GM12801 (cell line): ENCODE measurements around the gene ATP11A.

Experiments
- CTCF ChIP-seq: IDR thresholded peaks from one replicate; pipeline ENCODE4 v1.5.1; 2011; ENCODE audit warnings: control low read depth; ENCODE audit not compliant: insufficient read length; ENCODE audit errors: extremely low read depth

ATP11A gene

GRCh38 chr13:112658808-112659207 is 31.0 kb upstream of the ATP11A start:
- TF ChIP-seq CTCF = no peak

- no peak for TF ChIP-seq CTCF
Observed at GRCh38 chr13:112661291-112661690, 28.5 kb upstream of the ATP11A start.

- no peak for TF ChIP-seq CTCF
Observed at GRCh38 chr13:112664501-112665203, 25.2 kb upstream of the ATP11A start.

GRCh38 chr13:112668924-112669323 is 20.9 kb upstream of the ATP11A start:
- no peak for TF ChIP-seq CTCF

GRCh38 chr13:112669881-112670499 is 19.8 kb upstream of the ATP11A start:
- no peak for TF ChIP-seq CTCF

GRCh38 chr13:112670864-112671263 is 19.0 kb upstream of the ATP11A start:
- no peak for TF ChIP-seq CTCF

GRCh38 chr13:112671359-112671758 is 18.5 kb upstream of the ATP11A start:
- no peak for TF ChIP-seq CTCF
